ENCODE results near the gene PIGM. TPM values are rescaled to one million over a fixed set of nuclear protein-coding genes. Genes with fewer than 3 reads are reported as not detected.

Gene PIGM
- total RNA-seq, 1 donor from 2014 or later: 7.7 TPM

GRCh38 chr1:159981351-159982055 is 50.3 kb downstream of the PIGM start:
- TF ChIP-seq CTCF (IDR thresholded peaks at IDR 0.05): no peak
- no peak overlapping the region for H3K4me3 Mint-ChIP-seq (ENCODE audit: unreplicated experiment)
- no peaks in the 10 kb centered on the region for H3K4me1 Mint-ChIP-seq (ENCODE audit: unreplicated experiment)
- DNase-seq (ENCODE audit: extremely low spot score, unreplicated experiment): peak; percentile 68
- peaks cover 69% of the 10 kb centered on the region for H3K27me3 Mint-ChIP-seq (ENCODE audit: unreplicated experiment)
- H3K9me3 Mint-ChIP-seq (ENCODE audit: unreplicated experiment): no peaks in the 10 kb centered on the region
- H3K27ac Mint-ChIP-seq (ENCODE audit: unreplicated experiment): no peak overlapping the region
- no peaks in the 10 kb centered on the region for H3K36me3 Mint-ChIP-seq (ENCODE audit: unreplicated experiment)

- Mint-ChIP-seq H3K4me1 (ENCODE audit: unreplicated experiment) (no peaks in the 10 kb centered on the region), H3K9me3 (ENCODE audit: unreplicated experiment) (no peaks in the 10 kb centered on the region), H3K27me3 (ENCODE audit: unreplicated experiment) (peaks cover 63% of the 10 kb centered on the region), H3K4me3 (ENCODE audit: unreplicated experiment) (no peak overlapping the region), H3K27ac (ENCODE audit: unreplicated experiment) (no peak overlapping the region), H3K36me3 (ENCODE audit: unreplicated experiment) (no peaks in the 10 kb centered on the region)
- TF ChIP-seq CTCF (IDR thresholded peaks at IDR 0.05): no peak
- peak; percentile 57 for DNase-seq (ENCODE audit: extremely low spot score, unreplicated experiment)
Observed at GRCh38 chr1:159980786-159981185, 51.0 kb downstream of the PIGM start.

DNA sequence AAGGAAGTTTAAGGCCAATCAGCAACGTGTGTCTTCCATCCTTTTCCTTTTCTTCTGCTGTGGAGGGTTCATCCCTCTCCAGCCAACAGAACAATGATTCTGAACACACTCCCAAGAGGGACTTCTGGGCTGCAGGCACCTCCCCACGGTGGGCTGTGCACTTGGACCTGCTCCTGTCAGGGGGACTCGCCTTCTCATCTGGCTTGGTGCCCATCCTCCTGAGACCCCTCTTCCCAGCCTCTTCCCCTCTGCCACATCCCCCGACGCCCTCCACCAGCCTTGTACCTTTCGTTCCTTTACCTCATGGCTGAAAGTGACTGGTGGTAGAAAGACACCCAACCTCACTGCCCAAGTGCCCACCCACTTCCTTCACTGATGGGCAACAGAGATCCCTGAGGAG is 51.7 kb downstream of the PIGM start:
- H3K4me1 Mint-ChIP-seq (ENCODE audit: unreplicated experiment): no peaks in the 10 kb centered on the region

GRCh38 chr1:159979257-159979656 is 52.5 kb downstream of the PIGM start:
- Mint-ChIP-seq H3K27me3 (ENCODE audit: unreplicated experiment) (peaks cover 54% of the 10 kb centered on the region), H3K4me3 (ENCODE audit: unreplicated experiment) (no peak overlapping the region), H3K4me1 (ENCODE audit: unreplicated experiment) (no peaks in the 10 kb centered on the region), H3K27ac (ENCODE audit: unreplicated experiment) (no peak overlapping the region), H3K36me3 (ENCODE audit: unreplicated experiment) (no peaks in the 10 kb centered on the region), H3K9me3 (ENCODE audit: unreplicated experiment) (no peaks in the 10 kb centered on the region)
- no peak for DNase-seq (ENCODE audit: extremely low spot score, unreplicated experiment)
- TF ChIP-seq CTCF (IDR thresholded peaks at IDR 0.05): no peak

More for the DNA sequence above, 51.7 kb downstream of the PIGM start:
- no peaks in the 10 kb centered on the region for H3K36me3 Mint-ChIP-seq (ENCODE audit: unreplicated experiment)
- peaks cover 58% of the 10 kb centered on the region for H3K27me3 Mint-ChIP-seq (ENCODE audit: unreplicated experiment)
- no peak overlapping the region for H3K27ac Mint-ChIP-seq (ENCODE audit: unreplicated experiment)
- H3K9me3 Mint-ChIP-seq (ENCODE audit: unreplicated experiment): no peaks in the 10 kb centered on the region
- no peak for TF ChIP-seq CTCF (IDR thresholded peaks at IDR 0.05)
- DNase-seq (ENCODE audit: extremely low spot score, unreplicated experiment): peak; percentile 76
- H3K4me3 Mint-ChIP-seq (ENCODE audit: unreplicated experiment): no peak overlapping the region

DNA sequence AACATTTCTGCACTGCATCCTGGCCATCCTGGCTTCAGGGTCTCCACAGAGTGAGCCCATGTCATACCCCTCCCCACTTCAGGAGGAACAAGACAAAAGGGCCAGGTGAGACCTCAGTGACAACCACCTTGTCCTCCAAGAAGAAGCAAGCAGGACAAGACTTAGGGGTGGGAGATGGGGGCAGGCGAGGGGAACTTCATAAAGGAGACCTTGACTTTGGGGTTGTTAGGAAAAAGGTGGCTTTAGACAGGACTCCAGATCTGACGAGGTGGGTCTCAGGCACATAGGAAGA is 53.7 kb downstream of the PIGM start:
- Mint-ChIP-seq H3K36me3 (ENCODE audit: unreplicated experiment) (no peaks in the 10 kb centered on the region), H3K9me3 (ENCODE audit: unreplicated experiment) (no peaks in the 10 kb centered on the region), H3K4me1 (ENCODE audit: unreplicated experiment) (no peaks in the 10 kb centered on the region), H3K4me3 (ENCODE audit: unreplicated experiment) (no peak overlapping the region), H3K27ac (ENCODE audit: unreplicated experiment) (no peak overlapping the region), H3K27me3 (ENCODE audit: unreplicated experiment) (peaks cover 44% of the 10 kb centered on the region)
- DNase-seq (ENCODE audit: extremely low spot score, unreplicated experiment): peak; percentile 51
- no peak for TF ChIP-seq CTCF (IDR thresholded peaks at IDR 0.05)
